Ecto neural progenitor cell (in vitro differentiated cells): ENCODE results near the gene CACNA1E.

Source experiments
- DNase-seq: peaks from one replicate; pipeline ENCODE4 v3.0.0-alpha.2; 2018; ENCODE audit warnings: low spot score

The CACNA1E gene

DNA sequence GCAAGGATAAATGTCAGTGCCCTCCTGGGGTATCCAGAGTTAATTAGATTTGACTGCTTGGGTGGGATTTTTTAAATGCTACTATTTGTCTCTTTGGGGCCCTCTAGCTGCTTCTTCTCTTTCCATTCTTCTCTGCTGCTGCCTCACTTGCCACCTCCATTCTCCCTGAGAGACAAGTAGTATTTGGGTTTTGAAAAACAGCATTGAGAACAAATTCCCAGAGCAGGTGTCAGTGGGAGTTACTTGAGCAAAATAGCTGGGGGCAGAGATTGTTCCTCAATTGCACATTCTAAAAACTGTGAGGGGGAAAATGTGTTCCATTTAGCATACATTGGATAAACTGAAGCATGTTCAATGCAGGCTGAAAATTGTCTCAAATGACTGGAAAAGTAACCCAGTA is 286.5 kb downstream of the CACNA1E start:
- no peak for DNase-seq

DNA sequence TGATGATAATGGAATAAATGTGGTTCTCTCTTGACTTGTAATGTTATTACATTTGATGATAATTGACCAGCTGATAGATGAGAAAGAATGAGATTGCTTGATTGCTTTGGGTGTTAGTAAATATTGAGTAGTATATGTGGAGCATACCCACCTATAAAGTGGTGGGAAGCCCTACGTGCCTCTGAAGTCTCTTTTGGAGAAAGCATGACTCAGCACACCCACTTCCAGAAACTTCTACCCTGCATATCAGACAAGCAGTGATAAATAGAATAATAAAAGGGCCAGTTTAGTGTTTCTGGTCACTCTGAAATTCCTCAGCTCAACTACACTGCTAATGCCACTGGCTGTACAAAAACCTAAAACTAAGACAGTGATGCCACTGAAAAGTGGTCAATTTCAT is 289.4 kb downstream of the CACNA1E start:
- no peak for DNase-seq

DNA sequence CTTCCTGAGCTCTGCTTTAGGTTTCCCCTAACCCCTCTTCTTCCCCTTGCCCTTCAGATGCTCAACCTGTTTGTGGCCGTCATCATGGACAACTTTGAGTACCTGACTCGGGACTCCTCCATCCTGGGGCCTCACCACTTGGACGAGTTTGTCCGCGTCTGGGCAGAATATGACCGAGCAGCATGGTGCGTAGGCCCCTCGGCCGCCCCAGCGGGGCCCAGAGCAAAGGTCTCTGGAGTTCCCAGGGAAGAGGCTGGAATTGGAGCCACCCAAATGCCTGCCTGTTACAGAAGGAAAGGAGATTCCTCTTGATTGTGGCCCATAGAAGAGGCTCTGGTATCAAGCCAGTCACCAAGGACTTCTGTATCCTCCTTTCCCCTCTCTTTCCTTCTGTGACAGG is 292.7 kb downstream of the CACNA1E start:
- no peak for DNase-seq

DNA sequence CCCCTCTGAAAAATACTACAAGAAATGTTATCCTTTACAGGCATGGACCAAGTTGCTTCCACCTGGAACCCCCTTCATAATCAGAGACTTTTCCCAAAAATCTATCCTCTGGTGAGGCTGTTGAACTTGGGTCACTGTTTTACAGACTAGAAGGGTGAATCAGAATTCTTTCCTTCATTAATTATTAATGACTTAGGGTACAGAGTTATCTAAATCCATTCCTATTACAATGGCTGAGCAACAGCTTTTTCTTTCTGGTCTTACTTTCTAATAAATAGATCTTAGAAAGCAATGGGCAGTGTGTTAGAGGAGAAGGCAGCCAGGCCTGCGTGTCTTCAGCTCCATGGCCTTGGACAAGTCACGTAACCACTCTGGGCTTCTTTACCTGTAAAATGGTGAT is 294.0 kb downstream of the CACNA1E start:
- no peak for DNase-seq

DNA sequence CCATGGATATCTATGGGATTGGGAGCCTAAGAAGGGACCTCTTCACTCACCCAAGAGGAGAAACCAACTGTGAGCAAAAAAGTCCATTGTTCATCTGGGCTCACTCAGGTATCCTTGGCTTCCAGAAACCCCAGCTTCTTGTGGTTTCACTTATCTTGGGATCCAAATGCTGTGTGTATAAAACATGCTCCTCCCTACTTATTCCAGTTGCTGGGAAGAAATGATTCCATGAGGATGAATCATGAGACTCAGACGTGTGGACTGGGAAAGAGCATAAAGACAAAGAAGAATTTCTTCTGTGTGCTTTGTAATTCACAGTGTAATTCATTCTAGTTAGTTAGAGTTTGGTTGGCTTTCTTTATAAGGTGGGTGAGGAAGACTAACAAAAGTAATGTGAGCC is 294.5 kb downstream of the CACNA1E start:
- no peak for DNase-seq

DNA sequence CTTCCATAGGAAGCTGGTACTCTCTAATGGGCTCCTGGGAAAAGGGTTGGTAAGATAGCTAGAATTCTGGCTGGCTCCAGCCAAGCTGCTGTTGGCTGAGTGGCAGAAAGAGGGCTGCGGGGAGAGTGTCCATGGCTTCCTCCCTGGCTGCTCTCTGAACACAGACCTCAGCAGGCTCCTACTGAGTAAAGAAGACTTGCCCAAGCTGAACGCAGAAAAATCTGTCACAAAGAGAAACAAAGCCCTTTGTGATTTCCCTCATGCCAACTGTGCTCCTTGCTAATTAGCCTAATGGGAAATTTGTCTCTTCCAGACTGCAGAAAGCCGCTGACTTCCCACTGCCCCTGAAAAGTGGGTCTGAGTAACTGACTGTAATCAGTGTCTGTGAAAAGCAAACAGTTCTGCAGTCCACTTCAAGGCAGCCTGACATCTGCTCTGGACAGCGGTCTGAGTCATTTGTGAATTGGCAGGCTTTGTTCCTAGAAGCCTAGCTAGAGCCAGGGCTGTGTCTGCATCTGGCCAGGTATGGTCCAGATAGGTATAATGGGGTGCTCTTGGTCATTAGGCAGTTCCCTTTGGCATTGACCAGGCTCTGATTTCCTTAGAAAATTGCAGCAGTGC is 295.4 kb downstream of the CACNA1E start:
- DNase-seq = no peak

DNA sequence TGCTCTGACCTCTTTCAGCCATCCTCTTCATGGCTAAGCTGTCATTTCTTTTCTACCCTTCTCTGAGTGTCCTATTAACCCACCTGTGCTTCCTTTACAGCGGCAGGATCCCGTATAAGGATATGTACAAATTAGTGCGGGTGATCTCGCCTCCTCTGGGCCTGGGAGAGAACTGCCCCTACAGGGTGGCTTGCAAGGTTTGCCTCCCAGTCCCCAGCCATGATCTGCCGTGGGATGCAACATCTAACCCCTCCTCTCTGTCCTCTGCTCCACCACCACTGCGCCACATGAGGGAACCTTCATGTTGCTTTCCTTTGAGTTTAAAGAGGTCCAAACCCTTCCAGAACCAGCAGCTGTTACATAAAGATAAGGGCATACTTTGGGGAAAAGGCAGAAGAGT is 296.0 kb downstream of the CACNA1E start:
- no peak for DNase-seq

DNA sequence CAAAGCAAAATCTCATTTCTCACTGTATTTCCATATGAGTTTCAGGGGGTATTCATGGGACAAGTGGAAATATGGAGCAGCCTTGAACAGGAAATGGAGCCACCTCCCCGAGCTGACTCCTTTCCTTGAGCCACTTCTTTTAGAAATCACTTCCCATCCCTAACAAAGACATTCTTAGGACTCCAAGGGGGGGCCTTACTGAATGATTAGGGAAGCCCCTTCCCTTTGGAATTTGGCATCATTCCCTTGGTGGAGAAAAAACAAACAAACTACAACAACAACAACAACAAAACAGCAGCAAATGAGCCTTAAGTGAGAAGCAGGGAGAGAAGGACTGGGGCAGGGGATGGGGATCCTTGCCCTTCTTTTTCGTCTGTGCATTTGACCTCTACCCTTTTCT is 299.9 kb downstream of the CACNA1E start:
- DNase-seq = no peak

DNA sequence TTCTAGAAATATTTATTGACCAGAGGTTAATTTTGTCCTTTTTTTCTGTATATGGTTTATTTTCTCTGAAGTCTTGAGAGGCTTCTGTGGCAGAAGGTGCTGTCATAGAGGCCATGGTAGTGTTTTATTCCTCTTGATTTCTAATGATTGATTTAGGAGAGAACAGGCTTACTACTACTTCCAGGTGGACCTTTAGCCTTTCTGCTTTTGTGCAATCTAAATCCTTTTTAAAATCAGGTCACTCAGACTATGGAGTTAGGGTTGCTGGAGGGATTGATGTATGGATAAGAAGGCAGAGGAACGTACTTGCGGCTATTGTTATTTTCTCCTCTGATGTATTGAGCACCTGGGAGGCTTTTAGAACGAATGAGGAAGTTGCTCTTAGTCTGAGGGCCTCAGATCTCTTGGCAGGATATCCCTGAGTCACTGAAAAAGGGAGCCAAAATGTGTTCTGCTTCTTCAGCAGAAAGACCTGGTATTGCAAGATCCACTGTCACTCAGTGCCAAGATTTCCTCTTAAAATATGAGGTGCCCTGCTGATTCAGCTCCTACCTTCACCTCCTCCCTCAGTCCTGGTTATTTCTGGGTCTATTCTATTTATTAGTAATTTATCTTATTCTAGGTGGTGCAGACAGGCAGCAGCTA is 300.8 kb downstream of the CACNA1E start:
- DNase-seq = no peak

DNA sequence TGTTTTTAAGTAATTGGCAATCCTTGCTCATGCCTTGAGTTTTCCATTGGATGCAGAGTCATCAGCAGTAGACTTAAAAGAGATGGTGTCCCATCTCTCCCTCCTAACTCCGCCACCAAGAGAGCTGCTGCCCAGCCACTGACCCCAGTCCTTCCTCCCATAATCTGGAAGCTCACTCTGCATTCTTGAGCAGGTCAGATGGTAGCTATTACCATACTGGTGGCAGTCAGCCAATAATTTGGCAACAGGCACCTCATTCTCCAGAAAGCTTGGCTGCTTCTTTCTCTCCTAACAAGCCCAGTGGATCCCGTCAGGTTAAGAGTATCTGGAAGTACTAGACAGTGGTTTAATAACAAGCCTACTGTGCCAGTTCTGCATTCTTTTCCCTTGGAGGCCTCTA is 306.1 kb downstream of the CACNA1E start:
- no peak for DNase-seq

DNA sequence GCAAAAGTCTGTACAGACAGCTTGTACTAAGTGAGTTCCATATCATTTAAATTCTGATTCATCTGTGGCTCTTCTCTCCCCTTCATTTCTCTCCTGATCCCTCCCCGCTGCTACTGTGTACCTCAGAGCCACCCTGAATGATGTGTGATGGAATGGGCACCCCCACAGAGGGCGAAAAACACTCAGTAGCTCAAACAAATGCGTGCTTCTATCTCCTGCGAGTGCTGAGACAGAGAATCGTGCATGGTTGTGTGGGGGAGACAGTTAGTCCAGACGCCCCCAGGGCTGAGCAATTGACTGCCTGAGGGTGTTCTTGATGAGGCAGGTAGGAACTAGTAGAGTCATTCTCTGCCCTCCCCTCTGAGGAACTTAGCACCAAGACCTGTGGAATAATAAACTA is 308.4 kb downstream of the CACNA1E start:
- no peak for DNase-seq

DNA sequence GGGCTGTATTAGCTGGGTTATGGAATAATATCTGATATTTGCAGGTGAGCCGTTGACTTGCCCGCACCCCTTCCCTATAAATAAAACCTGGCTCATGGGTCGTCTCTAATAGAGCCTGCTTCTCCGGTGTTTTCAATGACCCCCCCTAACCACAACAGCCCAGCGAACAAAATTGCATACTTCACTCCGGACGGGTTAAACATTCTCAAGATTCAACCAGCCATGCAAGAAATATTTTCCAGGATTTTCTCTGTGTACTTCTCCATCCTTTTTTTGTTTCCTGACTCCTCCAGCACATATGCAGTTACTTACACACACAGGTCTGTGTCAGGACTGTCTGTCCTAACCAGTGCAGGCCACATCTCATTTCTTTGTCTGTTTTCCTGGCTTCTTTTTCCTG is 310.5 kb downstream of the CACNA1E start:
- no peak for DNase-seq

DNA sequence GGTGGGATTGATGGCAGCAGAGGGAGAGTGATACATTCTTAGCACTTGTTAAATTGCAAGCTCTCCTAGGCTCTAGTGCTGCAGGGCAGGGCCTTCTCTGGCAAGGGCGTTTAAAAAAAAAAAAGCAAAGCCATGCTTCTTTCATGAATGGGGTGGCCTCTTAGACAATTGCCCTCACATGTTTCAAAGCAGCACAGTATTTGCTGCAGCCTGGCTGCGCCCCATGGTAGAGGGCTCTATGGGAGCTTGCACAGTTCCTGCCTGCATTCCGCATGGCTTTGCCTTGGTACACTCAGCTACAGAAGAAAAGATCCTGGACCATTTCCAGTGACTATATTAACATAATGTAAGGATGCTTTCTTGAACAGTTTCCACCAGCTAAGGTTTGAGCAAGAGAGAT is 311.0 kb downstream of the CACNA1E start:
- DNase-seq = no peak

DNA sequence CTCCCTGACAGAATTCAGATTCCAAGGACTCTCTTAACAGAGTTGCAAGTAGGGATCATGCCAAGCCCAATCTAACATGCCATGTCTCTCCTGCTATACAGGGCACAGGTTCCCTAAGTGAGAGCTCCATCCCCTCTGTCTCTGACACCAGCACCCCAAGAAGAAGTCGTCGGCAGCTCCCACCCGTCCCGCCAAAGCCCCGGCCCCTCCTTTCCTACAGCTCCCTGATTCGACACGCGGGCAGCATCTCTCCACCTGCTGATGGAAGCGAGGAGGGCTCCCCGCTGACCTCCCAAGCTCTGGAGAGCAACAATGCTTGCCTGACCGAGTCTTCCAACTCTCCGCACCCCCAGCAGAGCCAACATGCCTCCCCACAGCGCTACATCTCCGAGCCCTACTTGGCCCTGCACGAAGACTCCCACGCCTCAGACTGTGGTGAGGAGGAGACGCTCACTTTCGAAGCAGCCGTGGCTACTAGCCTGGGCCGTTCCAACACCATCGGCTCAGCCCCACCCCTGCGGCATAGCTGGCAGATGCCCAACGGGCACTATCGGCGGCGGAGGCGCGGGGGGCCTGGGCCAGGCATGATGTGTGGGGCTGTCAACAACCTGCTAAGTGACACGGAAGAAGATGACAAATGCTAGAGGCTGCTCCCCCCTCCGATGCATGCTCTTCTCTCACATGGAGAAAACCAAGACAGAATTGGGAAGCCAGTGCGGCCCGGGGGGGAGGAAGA is 315.0 kb downstream of the CACNA1E start:
- DNase-seq = no peak

DNA sequence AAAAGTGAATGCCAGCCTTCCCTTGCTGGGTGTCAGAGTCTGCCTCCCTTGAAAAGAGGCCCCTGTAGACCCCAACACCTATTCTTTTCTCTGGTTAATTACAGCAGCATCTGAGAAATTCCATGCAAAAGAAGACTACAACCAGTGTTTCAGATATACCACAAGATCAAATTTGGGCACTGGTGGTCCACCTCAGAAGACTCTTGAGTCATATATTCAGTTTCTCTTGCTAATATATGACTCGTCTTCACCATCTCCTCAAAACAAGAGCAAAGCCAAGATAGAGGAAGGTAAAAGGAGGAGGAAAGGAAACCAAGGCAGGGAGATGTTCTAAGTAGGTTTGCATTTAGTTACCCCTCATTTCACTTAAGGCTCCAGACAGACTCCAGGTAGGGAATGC is 318.3 kb downstream of the CACNA1E start:
- DNase-seq = no peak

DNA sequence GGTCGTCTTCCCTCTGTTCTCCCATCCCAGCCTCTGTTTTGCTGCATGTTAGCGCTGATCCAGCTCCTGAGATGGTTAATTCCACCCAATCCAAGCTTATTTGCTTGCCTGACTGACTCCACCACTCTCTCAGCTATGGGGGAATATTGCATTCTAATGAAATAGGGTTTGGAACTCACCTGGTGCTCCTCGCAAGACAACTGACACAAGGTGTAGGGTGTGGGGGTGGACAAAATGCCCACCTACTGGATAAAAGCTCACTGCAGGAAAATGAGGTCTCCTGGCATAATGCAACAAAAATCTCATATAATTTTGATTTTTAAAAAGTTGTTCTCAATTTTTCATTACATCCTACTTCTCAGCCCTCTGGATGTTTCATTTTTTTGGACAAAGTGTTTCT is 319.1 kb downstream of the CACNA1E start:
- DNase-seq = no peak

DNA sequence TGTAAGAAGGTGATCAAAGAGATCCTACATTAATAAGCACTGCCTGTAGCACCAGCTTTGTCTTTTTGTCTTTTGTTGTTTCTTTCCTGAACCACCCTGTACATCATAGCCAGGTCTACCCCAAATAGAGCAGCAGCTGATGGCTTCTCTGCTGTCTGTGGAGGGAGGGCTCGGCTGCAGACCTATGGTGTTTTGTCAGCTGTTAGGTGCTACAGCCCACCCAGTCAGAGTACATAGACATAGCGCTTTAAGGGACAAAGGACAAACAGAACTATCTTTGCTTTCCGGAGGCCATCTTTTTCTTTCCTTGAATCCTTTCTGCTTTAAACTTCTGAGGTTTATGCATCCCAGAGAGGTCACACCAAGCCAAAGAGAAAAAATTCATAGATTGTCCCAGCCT is 320.1 kb downstream of the CACNA1E start:
- no peak for DNase-seq

DNA sequence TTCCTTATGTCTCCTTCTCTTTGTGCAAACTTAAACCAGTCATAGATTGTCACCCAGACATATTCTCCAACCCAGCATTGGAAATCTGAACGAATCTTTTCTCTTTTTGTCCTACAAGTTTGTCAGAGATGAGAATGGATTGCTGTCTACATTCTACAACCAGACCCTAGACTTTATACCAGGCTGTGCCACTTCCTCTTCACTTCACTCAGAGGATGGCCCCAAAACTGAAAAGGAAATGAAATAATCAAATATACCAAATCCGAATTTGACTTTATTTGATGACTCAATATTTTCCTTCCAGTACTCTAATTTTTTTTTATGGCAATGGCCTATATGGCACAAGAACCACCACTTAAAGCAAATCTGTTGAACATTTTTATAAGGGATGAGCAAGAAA is 321.7 kb downstream of the CACNA1E start:
- no peak for DNase-seq

DNA sequence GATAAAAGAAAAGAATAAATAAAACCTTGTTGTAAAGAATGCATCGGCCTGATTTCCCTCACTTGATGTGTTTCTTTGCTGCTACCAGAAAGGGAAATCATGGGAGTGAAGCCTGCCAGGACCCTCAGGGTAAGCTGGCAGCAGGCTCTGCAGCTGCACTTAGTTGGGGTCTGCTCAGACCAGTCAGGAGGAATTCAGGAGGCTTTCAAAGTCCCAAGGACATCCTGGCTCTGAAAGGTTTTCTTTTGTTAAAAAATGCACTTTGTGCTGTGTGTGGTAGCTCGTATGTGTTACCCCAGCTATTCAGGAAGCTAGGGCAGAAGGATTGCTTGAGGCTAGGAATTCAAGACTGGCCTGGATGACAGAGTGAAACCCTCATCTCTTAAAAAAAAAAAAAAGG is 323.4 kb downstream of the CACNA1E start:
- no peak for DNase-seq

DNA sequence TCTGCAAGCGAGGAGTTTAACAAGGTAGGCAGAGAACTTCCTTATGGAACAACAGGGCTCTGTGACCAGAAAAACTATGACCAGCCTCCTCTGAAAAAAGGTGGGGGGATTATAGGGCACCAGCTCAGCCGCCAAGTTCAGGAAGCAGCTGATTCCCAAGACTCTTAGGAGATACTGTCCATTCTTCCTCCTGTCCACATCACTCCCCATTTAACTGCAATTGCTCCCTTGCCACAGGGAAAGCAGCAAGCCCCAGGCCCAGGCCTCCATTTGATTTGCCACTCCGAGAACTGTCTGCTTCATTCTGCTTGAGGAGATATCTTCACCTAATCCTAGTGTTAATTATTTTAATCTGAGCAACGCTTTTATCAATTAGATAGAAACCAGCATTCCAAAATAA is 323.9 kb downstream of the CACNA1E start:
- no peak for DNase-seq

DNA sequence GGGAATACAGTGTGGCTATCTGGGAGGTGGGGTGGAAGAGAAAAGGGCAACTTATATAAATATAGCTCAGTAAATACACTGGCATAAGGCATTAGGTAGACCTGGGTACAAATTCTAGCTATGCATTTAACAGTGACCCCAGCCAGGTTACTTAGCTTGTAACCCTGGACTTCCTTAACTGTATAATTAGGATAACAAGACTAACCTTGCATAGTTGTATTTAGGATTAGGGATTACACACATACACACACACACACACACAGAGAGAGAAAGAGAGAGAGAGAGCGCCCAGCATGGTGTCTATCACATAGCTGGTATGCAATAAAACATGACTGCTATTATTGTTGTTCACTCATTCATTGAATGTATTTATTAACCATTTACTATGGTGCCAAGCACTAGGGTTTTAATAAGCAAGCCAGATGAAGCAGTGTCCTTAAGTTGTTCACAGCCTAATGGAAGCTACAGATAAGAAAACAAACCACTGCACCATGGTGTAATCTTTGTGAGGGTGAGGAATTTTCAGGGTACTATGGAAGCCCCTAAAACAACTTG is 326.8 kb downstream of the CACNA1E start:
- no peak for DNase-seq

DNA sequence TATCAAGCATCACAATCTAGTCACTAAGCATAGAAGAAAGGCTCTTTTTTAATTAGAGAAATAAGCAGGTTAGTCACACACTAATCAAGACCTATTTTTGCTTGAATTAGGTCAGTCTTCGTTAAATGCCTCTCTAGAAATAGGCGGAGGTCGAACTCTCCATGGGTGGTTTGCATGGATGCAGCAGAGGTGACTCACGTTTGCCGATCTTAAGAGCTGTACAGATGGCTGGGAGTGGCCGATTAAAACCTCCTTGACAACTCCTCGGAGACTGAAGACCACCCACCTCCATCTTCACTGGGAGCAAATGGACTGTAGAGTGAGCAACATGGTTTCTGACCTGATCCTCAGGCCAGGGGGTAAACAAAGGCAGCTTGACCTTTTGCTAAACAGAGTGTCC is 328.9 kb downstream of the CACNA1E start:
- no peak for DNase-seq

DNA sequence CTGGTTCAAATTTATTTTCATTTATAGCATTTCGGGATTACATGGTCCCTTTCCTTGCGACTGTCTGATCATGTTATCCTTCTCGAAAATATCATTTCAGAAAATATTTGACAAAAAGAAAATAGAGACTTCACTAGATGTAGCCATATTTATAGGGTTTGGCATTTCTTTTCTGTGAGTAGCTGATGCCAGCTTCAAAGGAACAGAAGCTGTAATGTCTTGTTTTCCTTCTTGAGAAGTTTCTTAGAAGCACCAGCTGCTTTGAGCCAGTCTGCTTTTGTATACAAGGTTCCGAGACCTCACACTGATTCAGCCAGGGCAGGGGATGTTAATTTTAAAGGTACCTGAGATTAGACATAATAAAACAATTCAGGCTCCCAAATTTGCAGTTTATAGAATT is 329.9 kb downstream of the CACNA1E start:
- DNase-seq = no peak
